ENCODE measurements around the gene DDR2. TPM values are rescaled to one million over a fixed set of nuclear protein-coding genes. Genes with fewer than 3 reads are reported as not detected.
A peak's percentile ranks its signal among the peaks of the same experiment; 100 is the strongest.

DDR2 gene
- total and polyA plus RNA-seq, 2 of the 4 experiments (the other 2 are of a cell fraction), result 66.1 to 245 TPM

DNA sequence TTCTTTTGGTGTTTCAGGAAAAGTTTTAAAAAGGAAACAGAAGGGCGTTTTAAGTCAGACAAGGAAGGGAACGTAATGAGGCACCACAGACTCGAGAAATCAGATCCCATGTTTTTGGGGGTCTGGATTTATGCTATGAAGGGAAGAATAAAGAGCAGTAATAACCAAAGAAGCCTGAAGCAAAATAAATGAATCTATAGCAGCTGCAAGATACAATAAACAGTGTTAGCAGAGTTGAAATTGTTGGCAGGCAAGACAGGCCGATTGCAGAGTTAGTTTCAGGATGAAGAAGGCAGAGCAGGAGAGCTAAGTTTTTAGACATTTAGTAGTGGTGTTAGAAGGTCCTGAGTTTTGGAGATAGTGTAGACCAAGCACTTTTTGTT, 425 bp downstream of the DDR2 start:
- in situ Hi-C loops (cut with MboI; ENCODE audit: low sequenced_read_pairs), result no loop called here
- peak overlapping the region; percentile 76 for H3K4me3 ChIP-seq (ENCODE audit: insufficient read depth, low read depth, low read length)
- peak overlapping the region; percentile 94 for H4K5ac ChIP-seq (ENCODE audit: low read depth, low read length)
- CTCF ChIA-PET, result interaction anchor here (1.2 kb wide), 1 partner anchor 91 kb away, joined by 3 read pairs; no protein-coding TSS in a partner anchor
- dilution Hi-C loops (cut with HindIII; ENCODE audit: low sequenced_read_pairs, unreplicated experiment), result no loop called here
- H3K23ac ChIP-seq (ENCODE audit: low read depth, low read length), result peak overlapping the region; percentile 96
- peaks cover 0 to 50% of the 10 kb centered on the region in 2 experiments; a peak in 2 of 4 replicates for H3K79me1 ChIP-seq (ENCODE audit: low read depth in 1 of 2, low read length in 2 of 2)
- peak overlapping the region; percentile 71 for H3K4me2 ChIP-seq (ENCODE audit: low read depth, low read length)
- H3K14ac ChIP-seq (replicated peaks; ENCODE audit: low read depth, low read length), result peak overlapping the region; percentile 95
- POLR2A ChIA-PET (ENCODE audit: unreplicated experiment), result interaction anchor here (0.9 to 1.3 kb wide), 3 partner anchors 23 to 146 kb away, joined by 3 read pairs; no protein-coding TSS in a partner anchor
- peak overlapping the region; percentile 41 for H2AFZ ChIP-seq (replicated peaks; ENCODE audit: low read length, poor library complexity)
- peak overlapping the region; percentile 96 for H3K4ac ChIP-seq (ENCODE audit: low read depth, low read length)
- peak overlapping the region; percentile 92 for H2BK120ac ChIP-seq (ENCODE audit: low read depth, low read length)
- peak overlapping the region; percentile 91 for H3K9ac ChIP-seq (ENCODE audit: low read depth, low read length)
- H2BK5ac ChIP-seq (ENCODE audit: low read depth, low read length, poor library complexity, severe bottlenecking), result peak overlapping the region; percentile 90
- peaks cover 22% of the 10 kb centered on the region for H3K9me1 ChIP-seq (ENCODE audit: insufficient read depth, low read length)
- H3K18ac ChIP-seq (ENCODE audit: low read depth, low read length), result peak overlapping the region; percentile 97
- WGBS, 2 experiments (ENCODE audit: extremely low coverage in 2 of 2, insufficient read length in 1 of 2), result 0% methylated on average over 1 of the region's 4 CpGs; no CpG with 5 or more reads in 1 of the 2 experiments
- H2BK20ac ChIP-seq (ENCODE audit: low read depth, low read length), result peak overlapping the region; percentile 77
- no peaks in the 10 kb centered on the region for H3K36me3 ChIP-seq (ENCODE audit: control insufficient read depth, insufficient read depth, low read length)
- peak overlapping the region; percentile 88 for H3K27ac ChIP-seq (ENCODE audit: insufficient read depth, low read length)
- peak overlapping the region; percentile 57 for H2AK5ac ChIP-seq (ENCODE audit: low read depth, low read length)
- peak; percentile 11; the same call in 1 of the 2 replicates for TF ChIP-seq MAFK (IDR thresholded peaks at IDR 0.05; ENCODE audit: low read depth, low read length)
- TF ChIP-seq MXI1 (IDR thresholded peaks at IDR 0.05; ENCODE audit: borderline replicate concordance, low read depth, low read length), result 0 out of 2 replicates have a peak, but pooled peaks have one; percentile 36
- TF ChIP-seq BHLHE40 (IDR thresholded peaks at IDR 0.05; ENCODE audit: low read depth, low read length), result no peak
- no peak for TF ChIP-seq MAZ (IDR thresholded peaks at IDR 0.05; ENCODE audit: borderline replicate concordance, low read depth, low read length)
- TF ChIP-seq CHD1 (IDR thresholded peaks at IDR 0.05; ENCODE audit: low read depth, low read length), result no peak
- TF ChIP-seq RFX5 (IDR thresholded peaks at IDR 0.05; ENCODE audit: low read depth, low read length), result no peak
- no peak for TF ChIP-seq USF2 (IDR thresholded peaks at IDR 0.05; ENCODE audit: low read depth, low read length)
- 0 out of 2 replicates have a peak, but pooled peaks have one; percentile 14 for TF ChIP-seq POLR2A (IDR thresholded peaks at IDR 0.05; ENCODE audit: low read depth, low read length)
- 0 out of 2 replicates have a peak, but pooled peaks have one; percentile 17 for TF ChIP-seq RAD21 (IDR thresholded peaks at IDR 0.05; ENCODE audit: low read length)
- TF ChIP-seq NFE2L2 (IDR thresholded peaks at IDR 0.05; ENCODE audit: low read depth, low read length), result no peak
- TF ChIP-seq RCOR1 (IDR thresholded peaks at IDR 0.05; ENCODE audit: insufficient replicate concordance, low read length), result no peak
- TF ChIP-seq, protein P1, sequence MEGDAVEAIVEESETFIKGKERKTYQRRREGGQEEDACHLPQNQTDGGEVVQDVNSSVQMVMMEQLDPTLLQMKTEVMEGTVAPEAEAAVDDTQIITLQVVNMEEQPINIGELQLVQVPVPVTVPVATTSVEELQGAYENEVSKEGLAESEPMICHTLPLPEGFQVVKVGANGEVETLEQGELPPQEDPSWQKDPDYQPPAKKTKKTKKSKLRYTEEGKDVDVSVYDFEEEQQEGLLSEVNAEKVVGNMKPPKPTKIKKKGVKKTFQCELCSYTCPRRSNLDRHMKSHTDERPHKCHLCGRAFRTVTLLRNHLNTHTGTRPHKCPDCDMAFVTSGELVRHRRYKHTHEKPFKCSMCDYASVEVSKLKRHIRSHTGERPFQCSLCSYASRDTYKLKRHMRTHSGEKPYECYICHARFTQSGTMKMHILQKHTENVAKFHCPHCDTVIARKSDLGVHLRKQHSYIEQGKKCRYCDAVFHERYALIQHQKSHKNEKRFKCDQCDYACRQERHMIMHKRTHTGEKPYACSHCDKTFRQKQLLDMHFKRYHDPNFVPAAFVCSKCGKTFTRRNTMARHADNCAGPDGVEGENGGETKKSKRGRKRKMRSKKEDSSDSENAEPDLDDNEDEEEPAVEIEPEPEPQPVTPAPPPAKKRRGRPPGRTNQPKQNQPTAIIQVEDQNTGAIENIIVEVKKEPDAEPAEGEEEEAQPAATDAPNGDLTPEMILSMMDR (conservative IDR thresholded peaks at IDR 0.05; ENCODE audit: low read depth, low read length), result no peak
- H3K27me3 ChIP-seq (ENCODE audit: control insufficient read depth, insufficient read depth, low read length), result no peaks in the 10 kb centered on the region
- H4K20me1 ChIP-seq (ENCODE audit: insufficient read depth, low read length), result peaks cover 28% of the 10 kb centered on the region
- H3K4me1 ChIP-seq (ENCODE audit: control insufficient read depth, insufficient read depth, low read length), result peaks cover 17% of the 10 kb centered on the region
- H2AK9ac ChIP-seq (replicated peaks; ENCODE audit: low read depth, low read length, poor library complexity), result peak overlapping the region; percentile 91
- H4K91ac ChIP-seq (ENCODE audit: insufficient read depth, low read depth, low read length), result peak overlapping the region; percentile 98
- intact Hi-C loops (cut with micrococcal nuclease), result loop anchor here (1.0 to 10.0 kb wide), 4 partner anchors 19 to 142 kb away; no protein-coding TSS in a partner anchor
- H4K8ac ChIP-seq (ENCODE audit: low read depth in 2 of 2, low read length in 2 of 2), result peak overlapping the region; percentile 74 to 88
- H3K56ac ChIP-seq (ENCODE audit: extremely low read depth, insufficient read depth, low read length), result peak overlapping the region; percentile 98
- H3K9me3 ChIP-seq (ENCODE audit: control insufficient read depth, insufficient read depth, low read length), result no peaks in the 10 kb centered on the region
- BruUV-seq (replicated peaks), result TSS peak; percentile 81
- no peak for ATAC-seq (ENCODE audit: low read depth)
- DNase-seq, result peak; percentile 49
- H2BK15ac ChIP-seq (ENCODE audit: low read depth, low read length), result peak overlapping the region; percentile 69; the same call in 2 of the 3 replicates

All from IMR-90 (cell line).